IMR-90 (cell line): Measurements from ENCODE around the gene IFNE. TPM values are rescaled to one million over a fixed set of nuclear protein-coding genes. Genes with fewer than 3 reads are reported as not detected.

Experiments used
- ATAC-seq: fragments of 200-7000 bp; cut with Tn5 transposase; 2 replicates; pipeline ENCODE4 v1.9.1; 2020; ENCODE audit warnings: low read depth, mild to moderate bottlenecking, moderate library complexity
- BruUV-seq: library from RNA; stranded (reverse); fragments of 400-500 nt; replicated peaks from 2 replicates; lab custom pipeline; 2021; lab: Mats Ljungman, UMichigan
- CTCF ChIA-PET: fragments of 300-600 bp; formaldehyde crosslinking; extraction: SDS; loops from one replicate; lab custom pipeline; 2021; ENCODE audit warnings: antibody characterized with exemption; lab: Yijun Ruan, JAX
- POLR2A ChIA-PET: fragments of 300-600 bp; sonication (Branson Sonifier 250); formaldehyde crosslinking; loops from one replicate; lab custom pipeline; 2022; ENCODE audit warnings: antibody characterized with exemption; ENCODE audit not compliant: unreplicated experiment; lab: Charles Lee
- DNase-seq: peaks from one replicate; pipeline ENCODE4 v3.0.0; 2013
- H2AFZ ChIP-seq: replicated peaks from 2 replicates; pipeline ENCODE3; 2013; ENCODE audit warnings: low read length, mild to moderate bottlenecking; ENCODE audit not compliant: poor library complexity
- H2AK5ac ChIP-seq: 2 replicates; pipeline ENCODE4 v1.6.1; 2013; ENCODE audit warnings: low read depth, low read length, inconsistent platforms
- H2AK9ac ChIP-seq: replicated peaks from 2 replicates; pipeline ENCODE3; 2013; ENCODE audit warnings: mild to moderate bottlenecking, low read depth, low read length, moderate library complexity; ENCODE audit not compliant: poor library complexity
- H2BK120ac ChIP-seq: 2 replicates; pipeline ENCODE4 v1.6.1; 2013; ENCODE audit warnings: low read depth, low read length, inconsistent platforms
- H2BK15ac ChIP-seq: 3 replicates; pipeline ENCODE4 v1.6.1; 2013; ENCODE audit warnings: low read depth, low read length, inconsistent platforms
- H2BK20ac ChIP-seq: 2 replicates; pipeline ENCODE4 v1.6.1; 2013; ENCODE audit warnings: low read depth, mild to moderate bottlenecking, inconsistent platforms, low read length, moderate library complexity
- H2BK5ac ChIP-seq: 2 replicates; pipeline ENCODE4 v1.6.1; 2013; ENCODE audit warnings: mild to moderate bottlenecking, low read depth, low read length, inconsistent platforms; ENCODE audit not compliant: poor library complexity, severe bottlenecking
- H3K14ac ChIP-seq: replicated peaks from 2 replicates; pipeline ENCODE4 v1.6.1; 2013; ENCODE audit warnings: low read depth, low read length, inconsistent platforms
- H3K18ac ChIP-seq: 2 replicates; pipeline ENCODE4 v1.6.1; 2013; ENCODE audit warnings: low read depth, low read length, control low read depth
- H3K23ac ChIP-seq: 2 replicates; pipeline ENCODE4 v1.6.1; 2013; ENCODE audit warnings: low read depth, low read length, inconsistent platforms
- H3K27ac ChIP-seq: 2 replicates; pipeline ENCODE4 v1.5.1; 2013; ENCODE audit warnings: mild to moderate bottlenecking, control low read depth, low read length; ENCODE audit not compliant: insufficient read depth
- H3K27me3 ChIP-seq: 2 replicates; pipeline ENCODE4 v1.6.1; 2013; ENCODE audit warnings: low read length; ENCODE audit not compliant: control insufficient read depth, insufficient read depth
- H3K36me3 ChIP-seq: 2 replicates; pipeline ENCODE4 v1.6.1; 2013; ENCODE audit warnings: low read length, mixed read lengths; ENCODE audit not compliant: control insufficient read depth, insufficient read depth
- H3K4ac ChIP-seq: 2 replicates; pipeline ENCODE4 v1.6.1; 2013; ENCODE audit warnings: low read depth, low read length, inconsistent platforms
- H3K4me1 ChIP-seq: 2 replicates; pipeline ENCODE4 v1.6.1; 2013; ENCODE audit warnings: low read length, mixed read lengths; ENCODE audit not compliant: control insufficient read depth, insufficient read depth
- H3K4me2 ChIP-seq: 2 replicates; pipeline ENCODE4 v1.6.1; 2013; ENCODE audit warnings: low read depth, mild to moderate bottlenecking, control low read depth, low read length, moderate library complexity
- H3K4me3 ChIP-seq: 2 replicates; pipeline ENCODE4 v1.5.1; 2013; ENCODE audit warnings: low read depth, mild to moderate bottlenecking, control low read depth, low read length, moderate library complexity; ENCODE audit not compliant: insufficient read depth
- H3K56ac ChIP-seq: 2 replicates; pipeline ENCODE4 v1.6.1; 2013; ENCODE audit warnings: low read length, inconsistent platforms; ENCODE audit not compliant: insufficient read depth; ENCODE audit errors: extremely low read depth
- H3K79me1 ChIP-seq, 2 experiments: 2 replicates each; pipeline ENCODE4 v1.6.1; 2013; ENCODE audit warnings: low read length in 2 of 2, inconsistent platforms in 1 of 2, low read depth in 1 of 2
- H3K9ac ChIP-seq: 2 replicates; pipeline ENCODE4 v1.6.1; 2013; ENCODE audit warnings: low read depth, low read length, control low read depth
- H3K9me1 ChIP-seq: 2 replicates; pipeline ENCODE4 v1.6.1; 2013; ENCODE audit warnings: low read length, inconsistent platforms; ENCODE audit not compliant: insufficient read depth
- H3K9me3 ChIP-seq: 2 replicates; pipeline ENCODE4 v1.6.1; 2013; ENCODE audit warnings: low read length; ENCODE audit not compliant: control insufficient read depth, insufficient read depth
- H4K20me1 ChIP-seq: 2 replicates; pipeline ENCODE4 v1.6.1; 2013; ENCODE audit warnings: low read length, inconsistent platforms; ENCODE audit not compliant: insufficient read depth
- H4K5ac ChIP-seq: 2 replicates; pipeline ENCODE4 v1.6.1; 2013; ENCODE audit warnings: mild to moderate bottlenecking, low read depth, low read length, control low read depth
- H4K8ac ChIP-seq, 2 experiments: 2 replicates each; pipeline ENCODE4 v1.6.1; 2013; ENCODE audit warnings: low read depth in 2 of 2, low read length in 2 of 2, control low read depth in 1 of 2, inconsistent platforms in 1 of 2
- H4K91ac ChIP-seq: 2 replicates; pipeline ENCODE4 v1.6.1; 2013; ENCODE audit warnings: low read depth, low read length, inconsistent platforms; ENCODE audit not compliant: insufficient read depth
- CHD1 ChIP-seq: IDR thresholded peaks from 2 replicates; pipeline ENCODE4 v1.6.1; 2012; ENCODE audit warnings: low read depth, low read length, improper control_type of control experiment
- MAFK ChIP-seq: IDR thresholded peaks from 2 replicates; pipeline ENCODE4 v1.6.1; 2012; ENCODE audit warnings: low read depth, low read length, improper control_type of control experiment
- MAZ ChIP-seq: IDR thresholded peaks from 2 replicates; pipeline ENCODE4 v1.6.1; 2012; ENCODE audit warnings: low read depth, mild to moderate bottlenecking, low read length, improper control_type of control experiment, moderate library complexity, borderline replicate concordance
- MXI1 ChIP-seq: IDR thresholded peaks from 2 replicates; pipeline ENCODE4 v1.6.1; 2012; ENCODE audit warnings: low read depth, mild to moderate bottlenecking, low read length, moderate library complexity, borderline replicate concordance
- POLR2A ChIP-seq: IDR thresholded peaks from 2 replicates; pipeline ENCODE4 v1.6.1; 2012; ENCODE audit warnings: mild to moderate bottlenecking, low read depth, low read length
- RAD21 ChIP-seq: IDR thresholded peaks from 2 replicates; pipeline ENCODE4 v1.6.1; 2012; ENCODE audit warnings: low read length, improper control_type of control experiment
- RCOR1 ChIP-seq: IDR thresholded peaks from 2 replicates; pipeline ENCODE4 v1.6.1; 2012; ENCODE audit warnings: mild to moderate bottlenecking, low read length, improper control_type of control experiment; ENCODE audit not compliant: insufficient replicate concordance
- SMC3 ChIP-seq: fragments of 150-350 bp; IDR thresholded peaks from 2 replicates; pipeline ENCODE4 v1.6.1; 2016; ENCODE audit warnings: low read depth, mild to moderate bottlenecking, antibody characterized with exemption, low read length, moderate library complexity
- WGBS, 2 experiments: methylation state at CpG; one replicate each; pipeline versions ENCODE4 v1.1.5 to v1.1.7; 2013; ENCODE audit warnings: missing lambda C conversion rate in 2 of 2; ENCODE audit not compliant: insufficient read length in 1 of 2; ENCODE audit errors: extremely low coverage in 2 of 2; 5-methylcytosine and 5-hydroxymethylcytosine counted together
- dilution Hi-C: fragments of 300-500 bp; cut with HindIII; formaldehyde crosslinking; loops from one replicate; pipeline ENCODE4 v1.14.3; 2018; ENCODE audit warnings: low sequenced_read_pairs; ENCODE audit not compliant: unreplicated experiment
- in situ Hi-C: fragments of 300-500 bp; cut with MboI; formaldehyde crosslinking; loops from 3 replicates; pipeline ENCODE4 v1.14.3; 2019; ENCODE audit warnings: low sequenced_read_pairs, inconsistent platforms, mixed read lengths
- intact Hi-C: fragments of 100-400 bp; cut with micrococcal nuclease; formaldehyde crosslinking; loops from 2 replicates; pipeline ENCODE4 v1.10.0; 2022
- polyA plus RNA-seq, 3 experiments: library from polyadenylated mRNA; depleted of rRNA; stranded (reverse); fragments of >200 nt; gene quantifications; 2 replicates each; pipeline ENCODE4 v1.2.3, GENCODE V29; 2012; ENCODE audit warnings: low replicate concordance in 1 of 3
- total RNA-seq: library from RNA; depleted of rRNA; stranded (reverse); fragments of >200 nt; gene quantifications from 2 replicates; pipeline ENCODE4 v1.2.3, GENCODE V29; 2012
- TF ChIP-seq, protein P1 (sequence below): conservative IDR thresholded peaks from 2 replicates; pipeline ENCODE4 v1.5.1; 2012; ENCODE audit warnings: mild to moderate bottlenecking, low read depth, low read length, improper control_type of control experiment
- TF ChIP-seq, protein P2 (sequence below): fragments of 150-350 bp; IDR thresholded peaks from 2 replicates; pipeline ENCODE4 v1.6.1; 2016; ENCODE audit warnings: low read depth, mild to moderate bottlenecking, low read length, moderate library complexity, borderline replicate concordance
- TF ChIP-seq, protein P3 (sequence below): fragments of 150-350 bp; IDR thresholded peaks from 2 replicates; pipeline ENCODE4 v1.6.1; 2017; ENCODE audit warnings: mild to moderate bottlenecking, antibody characterized with exemption, low read length, low read depth

The IFNE gene
- total and polyA plus RNA-seq, 2 of the 4 experiments (the other 2 are of a cell fraction) = 1.4 to 1.8 TPM

DNA sequence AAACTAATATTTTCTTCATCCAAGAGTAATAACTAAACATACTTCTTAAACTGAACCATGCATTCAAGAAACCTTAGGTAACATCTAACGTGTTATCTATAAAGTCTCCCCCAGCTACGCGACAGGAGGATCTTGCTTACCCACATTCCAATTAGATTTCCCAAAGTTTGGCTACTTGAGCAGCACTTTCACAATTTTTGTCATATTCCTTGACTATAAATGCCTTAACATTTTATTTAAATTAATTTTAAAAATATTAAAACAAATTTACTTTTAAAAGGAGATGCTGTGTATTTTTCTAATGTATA is 25.3 kb upstream of the IFNE start:
- Histone ChIP-seq H2AK9ac (no peak overlapping the region), H2AK5ac (peak overlapping the region; percentile 62; the same call in 1 of the 2 replicates), H3K4me3 (no peak overlapping the region), H3K4me2 (no peak overlapping the region), H3K9ac (no peak overlapping the region), H2BK20ac (peak overlapping the region; percentile 85; the same call in 1 of the 2 replicates), H2BK15ac (no peak overlapping the region; the same call in 2 of the 3 replicates), H3K56ac (no peak overlapping the region), H3K27ac (0 out of 2 replicates have a peak overlapping the region, but pooled peaks have one; percentile 12), H3K79me1 (peaks cover 17 to 46% of the 10 kb centered on the region in 2 experiments), H4K8ac (peak overlapping the region in 1 of 2 experiments; percentile 44; a peak in 1 of 4 replicates), H3K23ac (no peak overlapping the region), H3K4ac (peak overlapping the region; percentile 42; the same call in 1 of the 2 replicates), H3K27me3 (no peaks in the 10 kb centered on the region), H4K20me1 (no peaks in the 10 kb centered on the region), H3K4me1 (peaks cover 8% of the 10 kb centered on the region; the same call in 1 of the 2 replicates), H3K9me1 (peaks cover 7% of the 10 kb centered on the region), H4K5ac (no peak overlapping the region), H2BK120ac (peak overlapping the region; percentile 78; the same call in 1 of the 2 replicates), H3K36me3 (peaks cover 5% of the 10 kb centered on the region; the same call in 1 of the 2 replicates), H2AFZ (no peak overlapping the region), H3K9me3 (no peaks in the 10 kb centered on the region), H4K91ac (no peak overlapping the region), H3K18ac (peak overlapping the region; percentile 73; the same call in 1 of the 2 replicates), H2BK5ac (peak overlapping the region; percentile 80), H3K14ac (no peak overlapping the region)
- ChIA-PET CTCF (no interaction called here), POLR2A (no interaction called here)
- 80% methylated on average over 1 of the region's 3 CpGs; no CpG with 5 or more reads in 1 of the 2 experiments for WGBS, 2 experiments
- no TSS peak for BruUV-seq
- dilution Hi-C loops (no loop called here), in situ Hi-C loops (no loop called here), intact Hi-C loops (loop anchor here (10.0 kb wide), 1 partner anchor 47 kb away; no protein-coding TSS in a partner anchor)
- TF ChIP-seq MAFK (no peak), SMC3 (no peak), CHD1 (no peak), MXI1 (no peak), RCOR1 (no peak), MAZ (no peak), POLR2A (no peak), RAD21 (no peak)
- TF ChIP-seq, protein P1, sequence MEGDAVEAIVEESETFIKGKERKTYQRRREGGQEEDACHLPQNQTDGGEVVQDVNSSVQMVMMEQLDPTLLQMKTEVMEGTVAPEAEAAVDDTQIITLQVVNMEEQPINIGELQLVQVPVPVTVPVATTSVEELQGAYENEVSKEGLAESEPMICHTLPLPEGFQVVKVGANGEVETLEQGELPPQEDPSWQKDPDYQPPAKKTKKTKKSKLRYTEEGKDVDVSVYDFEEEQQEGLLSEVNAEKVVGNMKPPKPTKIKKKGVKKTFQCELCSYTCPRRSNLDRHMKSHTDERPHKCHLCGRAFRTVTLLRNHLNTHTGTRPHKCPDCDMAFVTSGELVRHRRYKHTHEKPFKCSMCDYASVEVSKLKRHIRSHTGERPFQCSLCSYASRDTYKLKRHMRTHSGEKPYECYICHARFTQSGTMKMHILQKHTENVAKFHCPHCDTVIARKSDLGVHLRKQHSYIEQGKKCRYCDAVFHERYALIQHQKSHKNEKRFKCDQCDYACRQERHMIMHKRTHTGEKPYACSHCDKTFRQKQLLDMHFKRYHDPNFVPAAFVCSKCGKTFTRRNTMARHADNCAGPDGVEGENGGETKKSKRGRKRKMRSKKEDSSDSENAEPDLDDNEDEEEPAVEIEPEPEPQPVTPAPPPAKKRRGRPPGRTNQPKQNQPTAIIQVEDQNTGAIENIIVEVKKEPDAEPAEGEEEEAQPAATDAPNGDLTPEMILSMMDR = no peak
- TF ChIP-seq, protein P2, sequence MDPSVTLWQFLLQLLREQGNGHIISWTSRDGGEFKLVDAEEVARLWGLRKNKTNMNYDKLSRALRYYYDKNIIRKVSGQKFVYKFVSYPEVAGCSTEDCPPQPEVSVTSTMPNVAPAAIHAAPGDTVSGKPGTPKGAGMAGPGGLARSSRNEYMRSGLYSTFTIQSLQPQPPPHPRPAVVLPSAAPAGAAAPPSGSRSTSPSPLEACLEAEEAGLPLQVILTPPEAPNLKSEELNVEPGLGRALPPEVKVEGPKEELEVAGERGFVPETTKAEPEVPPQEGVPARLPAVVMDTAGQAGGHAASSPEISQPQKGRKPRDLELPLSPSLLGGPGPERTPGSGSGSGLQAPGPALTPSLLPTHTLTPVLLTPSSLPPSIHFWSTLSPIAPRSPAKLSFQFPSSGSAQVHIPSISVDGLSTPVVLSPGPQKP = no peak
- TF ChIP-seq, protein P3, sequence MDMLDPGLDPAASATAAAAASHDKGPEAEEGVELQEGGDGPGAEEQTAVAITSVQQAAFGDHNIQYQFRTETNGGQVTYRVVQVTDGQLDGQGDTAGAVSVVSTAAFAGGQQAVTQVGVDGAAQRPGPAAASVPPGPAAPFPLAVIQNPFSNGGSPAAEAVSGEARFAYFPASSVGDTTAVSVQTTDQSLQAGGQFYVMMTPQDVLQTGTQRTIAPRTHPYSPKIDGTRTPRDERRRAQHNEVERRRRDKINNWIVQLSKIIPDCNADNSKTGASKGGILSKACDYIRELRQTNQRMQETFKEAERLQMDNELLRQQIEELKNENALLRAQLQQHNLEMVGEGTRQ = no peak
- no peak for ATAC-seq
- DNase-seq = peak; percentile 7
